ENCODE results near the gene RASSF5. TPM values are rescaled to one million over a fixed set of nuclear protein-coding genes. Genes with fewer than 3 reads are reported as not detected.

RASSF5 gene
- total RNA-seq, 1 experiment from 2014 or later, result 2.1 TPM

GRCh38 chr1:206466840-206467649 is 40.3 kb upstream of the RASSF5 start:
- Mint-ChIP-seq H3K36me3 (peaks cover 3% of the 10 kb centered on the region; the same call in 1 of the 2 replicates), H3K4me3 (no peak overlapping the region), H3K27me3 (ENCODE audit: low read depth) (peaks cover 16% of the 10 kb centered on the region), H3K27ac (no peak overlapping the region), H3K4me1 (peaks cover 45% of the 10 kb centered on the region), H3K9me3 (no peaks in the 10 kb centered on the region)
- TF ChIP-seq GRHL2 (CRISPR knock-in tag; IDR thresholded peaks at IDR 0.05; ENCODE audit: insufficient replicate concordance, severe bottlenecking) (no peak), CREM (CRISPR knock-in tag; IDR thresholded peaks at IDR 0.05) (no peak), ATF1 (CRISPR knock-in tag; IDR thresholded peaks at IDR 0.05) (no peak), NR2C2 (CRISPR knock-in tag; IDR thresholded peaks at IDR 0.05) (no peak)
- TF ChIP-seq, protein P1, sequence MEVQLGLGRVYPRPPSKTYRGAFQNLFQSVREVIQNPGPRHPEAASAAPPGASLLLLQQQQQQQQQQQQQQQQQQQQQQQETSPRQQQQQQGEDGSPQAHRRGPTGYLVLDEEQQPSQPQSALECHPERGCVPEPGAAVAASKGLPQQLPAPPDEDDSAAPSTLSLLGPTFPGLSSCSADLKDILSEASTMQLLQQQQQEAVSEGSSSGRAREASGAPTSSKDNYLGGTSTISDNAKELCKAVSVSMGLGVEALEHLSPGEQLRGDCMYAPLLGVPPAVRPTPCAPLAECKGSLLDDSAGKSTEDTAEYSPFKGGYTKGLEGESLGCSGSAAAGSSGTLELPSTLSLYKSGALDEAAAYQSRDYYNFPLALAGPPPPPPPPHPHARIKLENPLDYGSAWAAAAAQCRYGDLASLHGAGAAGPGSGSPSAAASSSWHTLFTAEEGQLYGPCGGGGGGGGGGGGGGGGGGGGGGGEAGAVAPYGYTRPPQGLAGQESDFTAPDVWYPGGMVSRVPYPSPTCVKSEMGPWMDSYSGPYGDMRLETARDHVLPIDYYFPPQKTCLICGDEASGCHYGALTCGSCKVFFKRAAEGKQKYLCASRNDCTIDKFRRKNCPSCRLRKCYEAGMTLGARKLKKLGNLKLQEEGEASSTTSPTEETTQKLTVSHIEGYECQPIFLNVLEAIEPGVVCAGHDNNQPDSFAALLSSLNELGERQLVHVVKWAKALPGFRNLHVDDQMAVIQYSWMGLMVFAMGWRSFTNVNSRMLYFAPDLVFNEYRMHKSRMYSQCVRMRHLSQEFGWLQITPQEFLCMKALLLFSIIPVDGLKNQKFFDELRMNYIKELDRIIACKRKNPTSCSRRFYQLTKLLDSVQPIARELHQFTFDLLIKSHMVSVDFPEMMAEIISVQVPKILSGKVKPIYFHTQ (CRISPR knock-in tag; IDR thresholded peaks at IDR 0.05), result no peak
- TF ChIP-seq, protein P2, sequence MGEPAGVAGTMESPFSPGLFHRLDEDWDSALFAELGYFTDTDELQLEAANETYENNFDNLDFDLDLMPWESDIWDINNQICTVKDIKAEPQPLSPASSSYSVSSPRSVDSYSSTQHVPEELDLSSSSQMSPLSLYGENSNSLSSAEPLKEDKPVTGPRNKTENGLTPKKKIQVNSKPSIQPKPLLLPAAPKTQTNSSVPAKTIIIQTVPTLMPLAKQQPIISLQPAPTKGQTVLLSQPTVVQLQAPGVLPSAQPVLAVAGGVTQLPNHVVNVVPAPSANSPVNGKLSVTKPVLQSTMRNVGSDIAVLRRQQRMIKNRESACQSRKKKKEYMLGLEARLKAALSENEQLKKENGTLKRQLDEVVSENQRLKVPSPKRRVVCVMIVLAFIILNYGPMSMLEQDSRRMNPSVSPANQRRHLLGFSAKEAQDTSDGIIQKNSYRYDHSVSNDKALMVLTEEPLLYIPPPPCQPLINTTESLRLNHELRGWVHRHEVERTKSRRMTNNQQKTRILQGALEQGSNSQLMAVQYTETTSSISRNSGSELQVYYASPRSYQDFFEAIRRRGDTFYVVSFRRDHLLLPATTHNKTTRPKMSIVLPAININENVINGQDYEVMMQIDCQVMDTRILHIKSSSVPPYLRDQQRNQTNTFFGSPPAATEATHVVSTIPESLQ (CRISPR knock-in tag; IDR thresholded peaks at IDR 0.05), result no peak
- TF ChIP-seq, protein P3, sequence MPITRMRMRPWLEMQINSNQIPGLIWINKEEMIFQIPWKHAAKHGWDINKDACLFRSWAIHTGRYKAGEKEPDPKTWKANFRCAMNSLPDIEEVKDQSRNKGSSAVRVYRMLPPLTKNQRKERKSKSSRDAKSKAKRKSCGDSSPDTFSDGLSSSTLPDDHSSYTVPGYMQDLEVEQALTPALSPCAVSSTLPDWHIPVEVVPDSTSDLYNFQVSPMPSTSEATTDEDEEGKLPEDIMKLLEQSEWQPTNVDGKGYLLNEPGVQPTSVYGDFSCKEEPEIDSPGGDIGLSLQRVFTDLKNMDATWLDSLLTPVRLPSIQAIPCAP (CRISPR knock-in tag; IDR thresholded peaks at IDR 0.05), result no peak
- ChIA-PET CTCF (interaction anchor here (0.5 to 1.4 kb wide), 3 partner anchors 12 to 30 kb away, joined by 3 to 7 read pairs (median 4); no protein-coding TSS in a partner anchor), POLR2A (no interaction called here)
- ATAC-seq (no peak), DNase-seq (ENCODE audit: low spot score) (no peak)

DNA sequence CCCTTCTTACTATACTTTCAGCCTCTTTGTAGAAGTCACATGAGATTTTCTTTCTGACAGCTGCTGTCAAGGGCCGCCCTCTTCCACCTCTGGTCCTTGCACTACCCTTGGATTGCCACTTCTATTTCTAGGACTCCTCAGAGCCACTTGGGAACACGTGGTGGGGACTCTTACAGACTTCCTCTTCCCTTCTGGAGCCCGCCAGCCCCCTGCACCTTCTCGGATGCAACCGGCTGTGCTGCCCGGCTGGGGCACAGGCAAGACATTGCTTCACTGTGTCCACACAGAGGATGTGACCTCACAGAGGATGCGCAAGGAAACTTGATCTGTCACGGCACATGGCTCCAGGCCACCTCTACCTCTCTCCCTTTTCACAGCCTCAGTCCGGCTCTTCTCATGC is 39.4 kb upstream of the RASSF5 start:
- Mint-ChIP-seq H3K4me3 (no peak overlapping the region), H3K4me1 (peaks cover 54% of the 10 kb centered on the region), H3K27me3 (ENCODE audit: low read depth) (peaks cover 16% of the 10 kb centered on the region), H3K36me3 (peaks cover 3% of the 10 kb centered on the region; the same call in 1 of the 2 replicates), H3K27ac (no peak overlapping the region), H3K9me3 (no peaks in the 10 kb centered on the region)
- ChIA-PET POLR2A (no interaction called here), CTCF (interaction anchor here (0.5 to 1.4 kb wide), 3 partner anchors 12 to 29 kb away, joined by 3 to 7 read pairs (median 4); no protein-coding TSS in a partner anchor)
- no peak for TF ChIP-seq ZBTB21 (CRISPR knock-in tag; IDR thresholded peaks at IDR 0.05; ENCODE audit: borderline replicate concordance)
- TF ChIP-seq, protein P4, sequence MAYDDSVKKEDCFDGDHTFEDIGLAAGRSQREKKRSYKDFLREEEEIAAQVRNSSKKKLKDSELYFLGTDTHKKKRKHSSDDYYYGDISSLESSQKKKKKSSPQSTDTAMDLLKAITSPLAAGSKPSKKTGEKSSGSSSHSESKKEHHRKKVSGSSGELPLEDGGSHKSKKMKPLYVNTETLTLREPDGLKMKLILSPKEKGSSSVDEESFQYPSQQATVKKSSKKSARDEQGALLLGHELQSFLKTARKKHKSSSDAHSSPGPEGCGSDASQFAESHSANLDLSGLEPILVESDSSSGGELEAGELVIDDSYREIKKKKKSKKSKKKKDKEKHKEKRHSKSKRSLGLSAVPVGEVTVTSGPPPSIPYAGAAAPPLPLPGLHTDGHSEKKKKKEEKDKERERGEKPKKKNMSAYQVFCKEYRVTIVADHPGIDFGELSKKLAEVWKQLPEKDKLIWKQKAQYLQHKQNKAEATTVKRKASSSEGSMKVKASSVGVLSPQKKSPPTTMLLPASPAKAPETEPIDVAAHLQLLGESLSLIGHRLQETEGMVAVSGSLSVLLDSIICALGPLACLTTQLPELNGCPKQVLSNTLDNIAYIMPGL (CRISPR knock-in tag; IDR thresholded peaks at IDR 0.05), result no peak
- TF ChIP-seq E2F5 (CRISPR knock-in tag; IDR thresholded peaks at IDR 0.05), result no peak
- TF ChIP-seq TEAD4 (CRISPR knock-in tag; IDR thresholded peaks at IDR 0.05), result no peak
- no peak for TF ChIP-seq CTCF (IDR thresholded peaks at IDR 0.05)
- ATAC-seq (no peak), DNase-seq (ENCODE audit: low spot score) (no peak)

All from WTC11 (cell line).